Measurements from ENCODE around the gene CNN3.
A peak's percentile ranks its signal among the peaks of the same experiment; 100 is the strongest.

CNN3 gene

GRCh38 chr1:94926915-94927404, at the start of gene CNN3 (continued):
- TF ChIP-seq ZNF37A (tag by site-specific recombination; IDR thresholded peaks at IDR 0.05) (no peak), FEZF1 (tag by site-specific recombination; IDR thresholded peaks at IDR 0.05) (no peak), ZNF121 (tag by site-specific recombination; IDR thresholded peaks at IDR 0.05) (no peak), ZNF404 (tag by site-specific recombination; IDR thresholded peaks at IDR 0.05) (no peak), ZNF248 (tag by site-specific recombination; IDR thresholded peaks at IDR 0.05) (no peak), KLF8 (tag by site-specific recombination; IDR thresholded peaks at IDR 0.05) (peak; percentile 47; the same call in 1 of the 2 replicates), CTCF (tag by site-specific recombination; IDR thresholded peaks at IDR 0.05) (no peak; the same call in 1 of the 2 replicates), ZNF544 (tag by site-specific recombination; IDR thresholded peaks at IDR 0.05) (no peak), ZNF280D (tag by site-specific recombination; IDR thresholded peaks at IDR 0.05) (no peak), ZNF707 (tag by site-specific recombination; IDR thresholded peaks at IDR 0.05) (no peak), ZNF76 (tag by site-specific recombination; IDR thresholded peaks at IDR 0.05; ENCODE audit: borderline replicate concordance, low read depth) (peak; percentile 54; the same call in 1 of the 2 replicates), ZNF423 (tag by site-specific recombination; IDR thresholded peaks at IDR 0.05) (peak; percentile 95), ZNF768 (tag by site-specific recombination; IDR thresholded peaks at IDR 0.05) (peak; percentile 14; the same call in 1 of the 2 replicates), ZNF654 (tag by site-specific recombination; IDR thresholded peaks at IDR 0.05; ENCODE audit: low read depth) (no peak), PRDM1 (tag by site-specific recombination; IDR thresholded peaks at IDR 0.05) (no peak), ZNF214 (tag by site-specific recombination; IDR thresholded peaks at IDR 0.05; ENCODE audit: borderline replicate concordance) (no peak), ZNF280C (tag by site-specific recombination; IDR thresholded peaks at IDR 0.05) (no peak), MYNN (tag by site-specific recombination; IDR thresholded peaks at IDR 0.05; ENCODE audit: borderline replicate concordance) (no peak), MEIS1 (CRISPR knock-in tag; IDR thresholded peaks at IDR 0.05; ENCODE audit: borderline replicate concordance) (no peak), ZNF239 (tag by site-specific recombination; IDR thresholded peaks at IDR 0.05) (no peak), ZNF335 (tag by site-specific recombination; conservative IDR thresholded peaks at IDR 0.05) (no peak; the same call in 1 of the 2 replicates), ZSCAN23 (tag by site-specific recombination; IDR thresholded peaks at IDR 0.05) (0 out of 2 replicates have a peak, but pooled peaks have one; percentile 50), ZNF596 (tag by site-specific recombination; IDR thresholded peaks at IDR 0.05) (no peak), ZBTB1 (tag by site-specific recombination; IDR thresholded peaks at IDR 0.05) (peak; percentile 61; the same call in 1 of the 2 replicates)
- TF ChIP-seq, protein P1, sequence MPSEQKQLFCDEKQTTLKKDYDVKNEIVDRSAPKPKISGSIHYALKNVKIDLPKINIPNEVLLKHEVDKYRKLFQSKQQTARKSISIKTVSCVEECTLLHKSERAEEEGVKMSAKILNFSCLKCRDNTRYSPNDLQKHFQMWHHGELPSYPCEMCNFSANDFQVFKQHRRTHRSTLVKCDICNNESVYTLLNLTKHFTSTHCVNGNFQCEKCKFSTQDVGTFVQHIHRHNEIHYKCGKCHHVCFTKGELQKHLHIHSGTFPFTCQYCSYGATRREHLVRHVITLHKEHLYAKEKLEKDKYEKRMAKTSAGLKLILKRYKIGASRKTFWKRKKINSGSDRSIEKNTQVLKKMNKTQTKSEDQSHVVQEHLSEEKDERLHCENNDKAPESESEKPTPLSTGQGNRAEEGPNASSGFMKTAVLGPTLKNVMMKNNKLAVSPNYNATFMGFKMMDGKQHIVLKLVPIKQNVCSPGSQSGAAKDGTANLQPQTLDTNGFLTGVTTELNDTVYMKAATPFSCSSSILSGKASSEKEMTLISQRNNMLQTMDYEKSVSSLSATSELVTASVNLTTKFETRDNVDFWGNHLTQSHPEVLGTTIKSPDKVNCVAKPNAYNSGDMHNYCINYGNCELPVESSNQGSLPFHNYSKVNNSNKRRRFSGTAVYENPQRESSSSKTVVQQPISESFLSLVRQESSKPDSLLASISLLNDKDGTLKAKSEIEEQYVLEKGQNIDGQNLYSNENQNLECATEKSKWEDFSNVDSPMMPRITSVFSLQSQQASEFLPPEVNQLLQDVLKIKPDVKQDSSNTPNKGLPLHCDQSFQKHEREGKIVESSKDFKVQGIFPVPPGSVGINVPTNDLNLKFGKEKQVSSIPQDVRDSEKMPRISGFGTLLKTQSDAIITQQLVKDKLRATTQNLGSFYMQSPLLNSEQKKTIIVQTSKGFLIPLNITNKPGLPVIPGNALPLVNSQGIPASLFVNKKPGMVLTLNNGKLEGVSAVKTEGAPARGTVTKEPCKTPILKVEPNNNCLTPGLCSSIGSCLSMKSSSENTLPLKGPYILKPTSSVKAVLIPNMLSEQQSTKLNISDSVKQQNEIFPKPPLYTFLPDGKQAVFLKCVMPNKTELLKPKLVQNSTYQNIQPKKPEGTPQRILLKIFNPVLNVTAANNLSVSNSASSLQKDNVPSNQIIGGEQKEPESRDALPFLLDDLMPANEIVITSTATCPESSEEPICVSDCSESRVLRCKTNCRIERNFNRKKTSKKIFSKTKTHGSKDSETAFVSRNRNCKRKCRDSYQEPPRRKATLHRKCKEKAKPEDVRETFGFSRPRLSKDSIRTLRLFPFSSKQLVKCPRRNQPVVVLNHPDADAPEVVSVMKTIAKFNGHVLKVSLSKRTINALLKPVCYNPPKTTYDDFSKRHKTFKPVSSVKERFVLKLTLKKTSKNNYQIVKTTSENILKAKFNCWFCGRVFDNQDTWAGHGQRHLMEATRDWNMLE (tag by site-specific recombination; conservative IDR thresholded peaks at IDR 0.05; ENCODE audit: low read depth): no peak
- TF ChIP-seq, protein P2, sequence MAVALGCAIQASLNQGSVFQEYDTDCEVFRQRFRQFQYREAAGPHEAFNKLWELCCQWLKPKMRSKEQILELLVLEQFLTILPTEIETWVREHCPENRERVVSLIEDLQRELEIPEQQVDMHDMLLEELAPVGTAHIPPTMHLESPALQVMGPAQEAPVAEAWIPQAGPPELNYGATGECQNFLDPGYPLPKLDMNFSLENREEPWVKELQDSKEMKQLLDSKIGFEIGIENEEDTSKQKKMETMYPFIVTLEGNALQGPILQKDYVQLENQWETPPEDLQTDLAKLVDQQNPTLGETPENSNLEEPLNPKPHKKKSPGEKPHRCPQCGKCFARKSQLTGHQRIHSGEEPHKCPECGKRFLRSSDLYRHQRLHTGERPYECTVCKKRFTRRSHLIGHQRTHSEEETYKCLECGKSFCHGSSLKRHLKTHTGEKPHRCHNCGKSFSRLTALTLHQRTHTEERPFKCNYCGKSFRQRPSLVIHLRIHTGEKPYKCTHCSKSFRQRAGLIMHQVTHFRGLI (tag by site-specific recombination; IDR thresholded peaks at IDR 0.05): peak; percentile 39; the same call in 1 of the 2 replicates

All from HEK293 (cell line).